ENCODE measurements around the gene TEP1.

GRCh38 chr14:20333494-20333841, 79.8 kb downstream of the TEP1 start:
- TF ChIP-seq EP300 (conservative IDR thresholded peaks at IDR 0.05; ENCODE audit: poor library complexity, severe bottlenecking) (no peak), CTCF (IDR thresholded peaks at IDR 0.05; ENCODE audit: poor library complexity, severe bottlenecking) (no peak), TAF1 (IDR thresholded peaks at IDR 0.05; ENCODE audit: low read depth) (no peak), POLR2AphosphoS5 (IDR thresholded peaks at IDR 0.05) (no peak), MXI1 (conservative IDR thresholded peaks at IDR 0.05; ENCODE audit: poor library complexity, severe bottlenecking) (no peak), EZH2 (IDR thresholded peaks at IDR 0.05; ENCODE audit: borderline replicate concordance, insufficient read depth, low read length, poor library complexity, severe bottlenecking) (no peak), SMC3 (conservative IDR thresholded peaks at IDR 0.05; ENCODE audit: poor library complexity) (no peak)

Data from neural cell (in vitro differentiated cells).